Endothelial cell of umbilical vein (primary cell): Measurements from ENCODE around the gene PRIMPOL. TPM values are rescaled to one million over a fixed set of nuclear protein-coding genes. Genes with fewer than 3 reads are reported as not detected.
"Not testable (repeated sequence)": the region's sequence is repeated elsewhere in the genome, so short reads cannot be mapped to it uniquely, and the experiment has no call there.

ENCODE experiments used
- BruUV-seq: library from RNA; stranded (reverse); fragments of 400-500 nt; replicated peaks from 2 replicates; lab custom pipeline; 2021; lab: Mats Ljungman, UMichigan
- CTCF ChIA-PET: fragments of 300-600, 350-600 bp; sonication (Branson Sonifier 250); formaldehyde crosslinking; loops from one replicate; lab custom pipeline; 2021; ENCODE audit warnings: antibody characterized with exemption, inconsistent platforms; lab: Charles Lee
- POLR2A ChIA-PET: fragments of 300-600, 350-600 bp; sonication (Branson Sonifier 250); formaldehyde crosslinking; loops from one replicate; lab custom pipeline; 2021; ENCODE audit warnings: antibody characterized with exemption, inconsistent platforms; lab: Charles Lee
- DNase-seq: peaks from one replicate; pipeline ENCODE4 v3.0.0-alpha.2; 2011; ENCODE audit warnings: low read depth, low spot score
- FAIRE-seq: peaks from 2 replicates; lab custom pipeline; 2011; peaks lifted over from hg19 to GRCh38; lab: Jason Lieb, UNC
- H2AFZ ChIP-seq: 2 replicates; pipeline ENCODE4 v1.6.0; 2012; ENCODE audit warnings: low read depth, low read length, control low read depth, inconsistent platforms
- H3K27ac ChIP-seq: 2 replicates; pipeline ENCODE4 v1.5.1; 2011; ENCODE audit warnings: low read depth, mild to moderate bottlenecking, control low read depth, low read length, moderate library complexity; ENCODE audit not compliant: insufficient read depth
- H3K27me3 ChIP-seq, 2 experiments: 2 replicates each; pipeline versions ENCODE4 v1.6.0 to v1.6.1; 2011; ENCODE audit warnings: low read length in 2 of 2, mixed read lengths in 1 of 2; ENCODE audit not compliant: control insufficient read depth in 2 of 2, insufficient read depth in 2 of 2
- H3K36me3 ChIP-seq, 2 experiments: 2 replicates in 1 of 2; 3 replicates in 1 of 2; pipeline ENCODE4 v1.5.1; 2011; ENCODE audit warnings: low read length in 2 of 2, mild to moderate bottlenecking in 1 of 2, moderate library complexity in 1 of 2; ENCODE audit not compliant: control insufficient read depth in 2 of 2, insufficient read depth in 2 of 2; ENCODE audit errors: extremely low read depth in 1 of 2
- H3K4me1 ChIP-seq: 3 replicates; pipeline ENCODE4 v1.5.1; 2011; ENCODE audit warnings: mild to moderate bottlenecking, low read length; ENCODE audit not compliant: control insufficient read depth, insufficient read depth; ENCODE audit errors: extremely low read depth
- H3K4me2 ChIP-seq: 2 replicates; pipeline ENCODE4 v1.6.1; 2011; ENCODE audit warnings: low read length, control low read depth, mixed read lengths; ENCODE audit not compliant: insufficient read depth
- H3K4me3 ChIP-seq, 3 experiments: fragments of 200-600 bp in 1 of 3; sonication (generic), shearing (Covaris generic) in 1 of 3; replicated peaks in 1 of 3; 2 replicates each; pipeline ENCODE4 v1.5.1; 2011 to 2016; ENCODE audit warnings: control low read depth in 3 of 3, low read length in 3 of 3, mild to moderate bottlenecking in 2 of 3, inconsistent platforms in 1 of 3, low read depth in 1 of 3, moderate library complexity in 1 of 3; ENCODE audit not compliant: insufficient read depth in 1 of 3
- H3K79me2 ChIP-seq: 2 replicates; pipeline ENCODE4 v1.6.0; 2012; ENCODE audit warnings: low read length, inconsistent platforms; ENCODE audit not compliant: control insufficient read depth, insufficient read depth
- H3K9ac ChIP-seq: replicated peaks from 2 replicates; pipeline ENCODE3; 2011; ENCODE audit warnings: low read length, control low read depth; ENCODE audit not compliant: insufficient read depth; ENCODE audit errors: extremely low read depth
- H3K9me1 ChIP-seq: replicated peaks from 3 replicates; pipeline ENCODE4 v1.6.0; 2011; ENCODE audit warnings: mild to moderate bottlenecking, low read length; ENCODE audit not compliant: control insufficient read depth, insufficient read depth; ENCODE audit errors: extremely low read depth
- H3K9me3 ChIP-seq: replicated peaks from 2 replicates; pipeline ENCODE4 v1.5.1; 2012; ENCODE audit warnings: low read length, inconsistent platforms; ENCODE audit not compliant: control insufficient read depth, insufficient read depth
- H4K20me1 ChIP-seq: replicated peaks from 2 replicates; pipeline ENCODE3; 2011; ENCODE audit warnings: mild to moderate bottlenecking, low read length; ENCODE audit not compliant: control insufficient read depth, insufficient read depth; ENCODE audit errors: extremely low read depth
- EZH2 ChIP-seq: IDR thresholded peaks from 2 replicates; pipeline ENCODE4 v1.6.1; 2012; ENCODE audit warnings: borderline replicate concordance, low read depth, mild to moderate bottlenecking, moderate library complexity, low read length, inconsistent platforms; ENCODE audit not compliant: severe bottlenecking
- FOS ChIP-seq: IDR thresholded peaks from 2 replicates; pipeline ENCODE4 v1.6.1; 2011; ENCODE audit warnings: mild to moderate bottlenecking, low read length, moderate library complexity, borderline replicate concordance; ENCODE audit not compliant: insufficient read depth
- GATA2 ChIP-seq: IDR thresholded peaks from 2 replicates; pipeline ENCODE4 v1.7.0; 2011; ENCODE audit warnings: low read depth, mild to moderate bottlenecking, moderate library complexity, mixed read lengths, low read length; ENCODE audit not compliant: insufficient read length, insufficient read depth
- JUN ChIP-seq: IDR thresholded peaks from 2 replicates; pipeline ENCODE4 v1.6.1; 2011; ENCODE audit warnings: borderline replicate concordance, low read depth; ENCODE audit not compliant: insufficient read length, insufficient read depth
- MYC ChIP-seq: IDR thresholded peaks from one replicate; pipeline ENCODE4 v1.6.1; 2011; ENCODE audit warnings: mild to moderate bottlenecking, low read depth, low read length
- POLR2A ChIP-seq: IDR thresholded peaks from 2 replicates; pipeline ENCODE4 v1.6.1; 2012; ENCODE audit warnings: low read depth, mild to moderate bottlenecking, control low read depth, low read length
- POLR2AphosphoS5 ChIP-seq: IDR thresholded peaks from 2 replicates; pipeline ENCODE4 v1.6.1; 2012; ENCODE audit warnings: low read depth, mild to moderate bottlenecking, control low read depth, low read length, moderate library complexity; ENCODE audit not compliant: insufficient read depth
- dilution Hi-C: fragments of 300-500 bp; cut with MboI; formaldehyde crosslinking; loops from one replicate; pipeline ENCODE4 v1.15.0; 2019; ENCODE audit warnings: low sequenced_read_pairs; ENCODE audit not compliant: extremely low pct_ligation_motif_present
- intact Hi-C: fragments of 100-400 bp; cut with micrococcal nuclease; formaldehyde crosslinking; loops from one replicate; pipeline ENCODE4 v1.10.0; 2022
- polyA plus RNA-seq, 4 experiments: library from polyadenylated mRNA; depleted of rRNA in 3 of 4; stranded (reverse) in 3 of 4; unstranded in 1 of 4; fragments of >200 nt; gene quantifications; 2 replicates each; pipeline versions ENCODE4 v1.2.1 to v1.2.3, GENCODE V29; 2011 to 2012; ENCODE audit warnings: missing spikeins in 1 of 4
- total RNA-seq: library from RNA; stranded (reverse); gene quantifications from 2 replicates; pipeline ENCODE4 v1.2.3, GENCODE V29; 2021
- TF ChIP-seq, protein P1 (sequence below): IDR thresholded peaks from 2 replicates; pipeline ENCODE4 v1.6.1; 2011; ENCODE audit not compliant: insufficient read depth, insufficient read length
- TF ChIP-seq, protein P2 (sequence below), 2 donors: IDR thresholded peaks; 1 replicate in 1 of 2; 2 replicates in 1 of 2; pipeline ENCODE4 v1.5.1; 2011; ENCODE audit warnings: low read length in 2 of 2, mild to moderate bottlenecking in 2 of 2, moderate library complexity in 2 of 2, control low read depth in 1 of 2, inconsistent platforms in 1 of 2, low read depth in 1 of 2; ENCODE audit not compliant: insufficient read depth in 1 of 2; ENCODE audit errors: extremely low read depth in 1 of 2

The PRIMPOL gene
- total and polyA plus RNA-seq, 2 donors (not counting 3 experiments of a cell fraction or from before 2014, with no cell fraction given), result 5.9 to 11.1 TPM

DNA sequence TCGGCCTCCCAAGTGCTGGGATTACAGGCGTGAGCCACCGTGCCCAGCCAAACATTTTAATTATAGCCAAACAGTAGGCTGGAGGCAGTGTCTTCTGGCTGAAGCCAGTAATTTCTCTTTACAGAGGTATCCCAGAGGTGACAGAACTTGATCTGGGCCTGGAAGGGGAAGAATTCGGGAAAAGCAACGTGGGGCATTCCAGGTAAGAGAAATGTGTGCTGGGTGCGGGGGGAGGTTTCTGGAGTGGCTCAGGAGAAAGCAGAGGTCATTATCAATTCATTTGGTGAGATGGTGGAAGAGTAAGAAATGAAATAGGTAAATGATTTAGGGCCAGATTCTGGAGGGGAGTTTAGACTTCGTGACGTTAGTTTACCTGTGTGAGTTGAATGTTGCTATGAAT lies 2.4 kb downstream of the PRIMPOL start:
- TF ChIP-seq JUN (no peak), POLR2AphosphoS5 (no peak), FOS (no peak), GATA2 (no peak), EZH2 (no peak), POLR2A (no peak), MYC (no peak)
- TF ChIP-seq, protein P1, sequence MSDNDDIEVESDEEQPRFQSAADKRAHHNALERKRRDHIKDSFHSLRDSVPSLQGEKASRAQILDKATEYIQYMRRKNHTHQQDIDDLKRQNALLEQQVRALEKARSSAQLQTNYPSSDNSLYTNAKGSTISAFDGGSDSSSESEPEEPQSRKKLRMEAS, result no peak
- TF ChIP-seq, protein P2, sequence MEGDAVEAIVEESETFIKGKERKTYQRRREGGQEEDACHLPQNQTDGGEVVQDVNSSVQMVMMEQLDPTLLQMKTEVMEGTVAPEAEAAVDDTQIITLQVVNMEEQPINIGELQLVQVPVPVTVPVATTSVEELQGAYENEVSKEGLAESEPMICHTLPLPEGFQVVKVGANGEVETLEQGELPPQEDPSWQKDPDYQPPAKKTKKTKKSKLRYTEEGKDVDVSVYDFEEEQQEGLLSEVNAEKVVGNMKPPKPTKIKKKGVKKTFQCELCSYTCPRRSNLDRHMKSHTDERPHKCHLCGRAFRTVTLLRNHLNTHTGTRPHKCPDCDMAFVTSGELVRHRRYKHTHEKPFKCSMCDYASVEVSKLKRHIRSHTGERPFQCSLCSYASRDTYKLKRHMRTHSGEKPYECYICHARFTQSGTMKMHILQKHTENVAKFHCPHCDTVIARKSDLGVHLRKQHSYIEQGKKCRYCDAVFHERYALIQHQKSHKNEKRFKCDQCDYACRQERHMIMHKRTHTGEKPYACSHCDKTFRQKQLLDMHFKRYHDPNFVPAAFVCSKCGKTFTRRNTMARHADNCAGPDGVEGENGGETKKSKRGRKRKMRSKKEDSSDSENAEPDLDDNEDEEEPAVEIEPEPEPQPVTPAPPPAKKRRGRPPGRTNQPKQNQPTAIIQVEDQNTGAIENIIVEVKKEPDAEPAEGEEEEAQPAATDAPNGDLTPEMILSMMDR (IDR thresholded peaks at IDR 0.05; ENCODE audit: extremely low read depth in 1 of 2, insufficient read depth in 1 of 2, low read depth in 1 of 2, low read length in 2 of 2), result no peak
- Histone ChIP-seq H3K4me3 (no peak overlapping the region), H3K79me2 (peaks cover 31% of the 10 kb centered on the region), H3K27me3 (no peaks in the 10 kb centered on the region), H3K27ac (no peak overlapping the region), H3K36me3 (no peaks in the 10 kb centered on the region), H3K9ac (no peak overlapping the region), H3K9me3 (no peaks in the 10 kb centered on the region), H2AFZ (no peak overlapping the region), H4K20me1 (no peaks in the 10 kb centered on the region), H3K9me1 (no peaks in the 10 kb centered on the region), H3K4me2 (no peak overlapping the region), H3K4me1 (peaks cover 18% of the 10 kb centered on the region)
- no peak for FAIRE-seq
- ChIA-PET POLR2A (no interaction called here), CTCF (no interaction called here)
- intact Hi-C loops, result loop anchor here (10.0 kb wide), 1 partner anchor 353 kb away; no protein-coding TSS in a partner anchor
- no peak for DNase-seq
- no TSS peak for BruUV-seq
- dilution Hi-C loops, result no loop called here

DNA sequence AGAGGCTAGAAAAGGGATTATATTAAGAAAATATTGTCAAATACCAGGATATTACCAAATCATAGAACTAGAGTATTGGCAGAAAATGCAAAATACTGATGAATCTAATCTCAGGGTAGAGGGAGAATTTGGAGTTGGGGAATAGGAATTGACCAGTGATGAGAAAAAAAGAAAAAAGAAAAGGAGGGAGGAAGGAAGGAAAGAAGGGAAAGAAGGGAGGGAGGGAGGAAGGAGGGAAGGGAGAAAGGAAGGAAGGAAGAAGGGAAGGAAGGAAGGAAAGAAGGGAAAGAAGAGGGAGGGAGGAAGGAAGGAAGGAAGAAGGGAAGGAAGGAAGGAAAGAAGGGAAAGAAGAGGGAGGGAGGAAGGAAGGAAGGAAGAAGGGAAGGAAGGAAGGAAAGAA lies 3.1 kb downstream of the PRIMPOL start:
- H2AFZ ChIP-seq, POLR2A ChIA-PET, DNase-seq, dilution Hi-C loops, BruUV-seq, H3K9ac ChIP-seq, H3K4me2 ChIP-seq, H3K4me3 ChIP-seq, H3K27me3 ChIP-seq, H3K27ac ChIP-seq, H3K36me3 ChIP-seq, H3K9me1 ChIP-seq, H4K20me1 ChIP-seq, CTCF ChIA-PET, FAIRE-seq, H3K9me3 ChIP-seq: not testable (repeated sequence)
- intact Hi-C loops, result loop anchor here (10.0 kb wide), 1 partner anchor 352 kb away; no protein-coding TSS in a partner anchor
- Histone ChIP-seq H3K79me2 (peaks cover 24% of the 10 kb centered on the region), H3K4me1 (peaks cover 10% of the 10 kb centered on the region)
